OCI-LY1 (cell line): ENCODE data around the gene SPOCK1.

Experiments
- H2AFZ ChIP-seq: fragments of 200-600 bp; sonication (generic), shearing (Covaris generic); 2 replicates; pipeline ENCODE4 v1.6.0; 2014; ENCODE audit warnings: antibody characterized with exemption, mild to moderate bottlenecking, low read length
- H3F3A ChIP-seq: fragments of 200-600 bp; sonication (generic), shearing (Covaris generic); 2 replicates; pipeline ENCODE4 v1.6.0; 2014; ENCODE audit warnings: mild to moderate bottlenecking, antibody characterized with exemption, low read length, moderate library complexity; ENCODE audit not compliant: insufficient read depth
- H3K27ac ChIP-seq: fragments of 200-600 bp; sonication (generic); 2 replicates; pipeline ENCODE4 v1.5.1; 2014; ENCODE audit warnings: low read length, mixed run types, mild to moderate bottlenecking, low read depth; ENCODE audit not compliant: poor library complexity, severe bottlenecking
- H3K27me3 ChIP-seq: fragments of 200-600 bp; sonication (generic); 2 replicates; pipeline ENCODE4 v1.6.0; 2014; ENCODE audit warnings: antibody characterized with exemption, mild to moderate bottlenecking, low read length, moderate library complexity; ENCODE audit not compliant: insufficient read depth
- H3K36me3 ChIP-seq: fragments of 200-600 bp; sonication (generic); 2 replicates; pipeline ENCODE4 v1.6.1; 2014; ENCODE audit warnings: mild to moderate bottlenecking, antibody characterized with exemption, low read length, moderate library complexity, mixed read lengths; ENCODE audit not compliant: insufficient read depth
- H3K4me1 ChIP-seq: fragments of 200-600 bp; sonication (generic); 2 replicates; pipeline ENCODE4 v1.5.1; 2014; ENCODE audit warnings: mild to moderate bottlenecking, low read length, moderate library complexity; ENCODE audit not compliant: insufficient read depth, severe bottlenecking
- H3K4me2 ChIP-seq: fragments of 200-600 bp; sonication (generic), shearing (Covaris generic); 2 replicates; pipeline ENCODE4 v1.6.1; 2014; ENCODE audit warnings: low read length
- H3K4me3 ChIP-seq: fragments of 200-600 bp; sonication (generic); 2 replicates; pipeline ENCODE4 v1.5.1; 2014; ENCODE audit warnings: low read length, low read depth, mild to moderate bottlenecking, mixed read lengths; ENCODE audit not compliant: poor library complexity, severe bottlenecking
- H3K79me2 ChIP-seq: fragments of 200-600 bp; shearing (Covaris generic); 2 replicates; pipeline ENCODE4 v1.6.1; 2016; ENCODE audit warnings: mixed run types, low read length, mixed read lengths; ENCODE audit not compliant: insufficient read depth
- H3K9ac ChIP-seq: fragments of 200-600 bp; sonication (generic), shearing (Covaris generic); 2 replicates; pipeline ENCODE4 v1.6.1; 2014; ENCODE audit warnings: mild to moderate bottlenecking, low read length, mixed read lengths
- H3K9me2 ChIP-seq: fragments of 200-600 bp; sonication (generic), shearing (Covaris generic); 2 replicates; pipeline ENCODE4 v1.6.1; 2014; ENCODE audit warnings: low read depth, mild to moderate bottlenecking, low read length, mixed read lengths
- H3K9me3 ChIP-seq: fragments of 200-600 bp; shearing (Covaris generic); 2 replicates; pipeline ENCODE4 v1.6.1; 2014; ENCODE audit warnings: low read length, mixed read lengths
- H4K20me1 ChIP-seq: fragments of 200-600 bp; sonication (generic), shearing (Covaris generic); 2 replicates; pipeline ENCODE4 v1.6.0; 2016; ENCODE audit warnings: mild to moderate bottlenecking, low read length; ENCODE audit not compliant: insufficient read depth
- CTCF ChIP-seq: fragments of 200-600 bp; sonication (generic), shearing (Covaris generic); IDR thresholded peaks from 2 replicates; pipeline ENCODE4 v1.5.1; 2017; ENCODE audit warnings: mild to moderate bottlenecking, antibody characterized with exemption, low read length, moderate library complexity, mixed read lengths
- EZH2 ChIP-seq: fragments of 200-600 bp; sonication (generic), shearing (Covaris generic); IDR thresholded peaks from 2 replicates; pipeline ENCODE4 v1.8.0; 2017; ENCODE audit warnings: borderline replicate concordance, mixed run types, mild to moderate bottlenecking, antibody characterized with exemption, low read length, moderate library complexity, mixed read lengths

SPOCK1 gene

GRCh38 chr5:137027758-137028157, 471.4 kb downstream of the SPOCK1 start:
- no peaks in the 10 kb centered on the region for H3K79me2 ChIP-seq
- no peaks in the 10 kb centered on the region for H4K20me1 ChIP-seq
- no peak overlapping the region for H3K9ac ChIP-seq
- no peak overlapping the region for H3K4me3 ChIP-seq
- H3K9me2 ChIP-seq, result no peaks in the 10 kb centered on the region
- H3K27ac ChIP-seq, result no peak overlapping the region
- H3K4me1 ChIP-seq, result peaks cover 24% of the 10 kb centered on the region
- no peak overlapping the region for H2AFZ ChIP-seq
- no peak overlapping the region for H3K4me2 ChIP-seq
- H3F3A ChIP-seq, result no peaks in the 10 kb centered on the region
- TF ChIP-seq CTCF (no peak), EZH2 (no peak)
- H3K9me3 ChIP-seq, result no peaks in the 10 kb centered on the region
- no peaks in the 10 kb centered on the region for H3K36me3 ChIP-seq
- no peaks in the 10 kb centered on the region for H3K27me3 ChIP-seq

- Histone ChIP-seq H3K36me3 (no peaks in the 10 kb centered on the region), H3K9me2 (no peaks in the 10 kb centered on the region), H3F3A (no peaks in the 10 kb centered on the region), H3K79me2 (no peaks in the 10 kb centered on the region), H3K27ac (no peak overlapping the region), H3K4me3 (no peak overlapping the region), H3K9me3 (no peaks in the 10 kb centered on the region), H4K20me1 (no peaks in the 10 kb centered on the region), H2AFZ (no peak overlapping the region), H3K9ac (no peak overlapping the region), H3K4me1 (peaks cover 26% of the 10 kb centered on the region), H3K27me3 (no peaks in the 10 kb centered on the region), H3K4me2 (no peak overlapping the region)
- TF ChIP-seq CTCF (no peak), EZH2 (no peak)
Measured at GRCh38 chr5:137026296-137026695, 472.8 kb downstream of the SPOCK1 start.

- Histone ChIP-seq H3F3A (no peaks in the 10 kb centered on the region), H3K9ac (no peak overlapping the region), H4K20me1 (no peaks in the 10 kb centered on the region), H3K4me3 (no peak overlapping the region), H3K9me2 (no peaks in the 10 kb centered on the region), H2AFZ (peak overlapping the region; percentile 25; the same call in 1 of the 2 replicates), H3K4me1 (peaks cover 26% of the 10 kb centered on the region), H3K27ac (no peak overlapping the region), H3K27me3 (no peaks in the 10 kb centered on the region), H3K79me2 (no peaks in the 10 kb centered on the region), H3K9me3 (no peaks in the 10 kb centered on the region), H3K4me2 (peak overlapping the region; percentile 33; the same call in 1 of the 2 replicates), H3K36me3 (no peaks in the 10 kb centered on the region)
- TF ChIP-seq EZH2 (no peak), CTCF (no peak)
Measured at GRCh38 chr5:137024044-137024443, 475.1 kb downstream of the SPOCK1 start.
